ENCODE results near the gene NCKIPSD. TPM values are rescaled to one million over a fixed set of nuclear protein-coding genes. Genes with fewer than 3 reads are reported as not detected.

NCKIPSD gene
- total RNA-seq, 1 donor from 2014 or later, result 12.0 TPM

GRCh38 chr3:48679411-48680391, 6.0 kb downstream of the NCKIPSD start:
- ATAC-seq, result no peak
- DNase-seq (ENCODE audit: low spot score), result no peak

DNA sequence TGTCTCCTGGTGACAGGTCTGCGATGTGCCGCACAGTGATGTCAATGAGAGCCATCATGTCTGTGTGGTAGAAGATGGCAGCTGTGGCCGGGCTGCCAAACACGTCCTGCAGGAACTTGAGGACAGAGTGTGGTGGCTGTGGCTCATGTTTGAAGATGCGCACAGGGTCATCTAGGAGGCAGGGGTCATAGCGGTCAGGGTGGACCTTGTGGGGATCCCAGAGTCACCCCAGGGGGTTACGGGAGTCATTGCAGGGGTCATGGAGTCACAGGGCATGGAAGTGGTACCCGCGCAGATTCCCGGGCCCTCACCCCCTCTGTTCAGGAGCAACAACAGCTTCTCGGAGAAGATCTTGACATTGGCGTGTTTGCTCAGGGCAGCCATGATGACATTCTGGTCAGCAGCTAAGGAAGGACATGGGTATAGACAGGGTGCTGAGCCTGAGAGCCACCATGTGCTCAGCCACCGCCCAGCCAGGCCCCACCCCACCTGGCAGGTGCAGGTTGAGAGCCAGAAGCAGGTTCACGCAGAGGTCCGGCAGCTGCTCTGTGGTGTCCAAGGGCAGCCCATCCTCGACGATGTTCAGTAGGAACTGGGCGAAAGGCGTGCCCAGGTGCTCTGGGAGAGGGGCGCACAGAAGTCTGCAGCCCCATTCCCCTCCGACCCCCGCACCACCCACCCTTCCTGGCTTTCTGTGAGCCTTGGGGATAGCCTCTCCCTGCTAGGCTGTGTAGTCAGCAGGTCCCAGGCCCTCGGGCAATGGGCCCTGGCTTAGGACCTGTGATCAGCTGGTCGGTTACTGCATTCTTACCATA, 6.9 kb downstream of the NCKIPSD start:
- no peak for ATAC-seq
- no peak for DNase-seq (ENCODE audit: low spot score)

- ATAC-seq (no peak), DNase-seq (ENCODE audit: low spot score) (no peak)
Measured at GRCh38 chr3:48678056-48678455, 7.7 kb downstream of the NCKIPSD start.

GRCh38 chr3:48674505-48674904, 11.2 kb downstream of the NCKIPSD start:
- ATAC-seq (no peak), DNase-seq (ENCODE audit: low spot score) (no peak)

GRCh38 chr3:48672522-48672921, 13.2 kb downstream of the NCKIPSD start:
- ATAC-seq (no peak), DNase-seq (ENCODE audit: low spot score) (no peak)

DNA sequence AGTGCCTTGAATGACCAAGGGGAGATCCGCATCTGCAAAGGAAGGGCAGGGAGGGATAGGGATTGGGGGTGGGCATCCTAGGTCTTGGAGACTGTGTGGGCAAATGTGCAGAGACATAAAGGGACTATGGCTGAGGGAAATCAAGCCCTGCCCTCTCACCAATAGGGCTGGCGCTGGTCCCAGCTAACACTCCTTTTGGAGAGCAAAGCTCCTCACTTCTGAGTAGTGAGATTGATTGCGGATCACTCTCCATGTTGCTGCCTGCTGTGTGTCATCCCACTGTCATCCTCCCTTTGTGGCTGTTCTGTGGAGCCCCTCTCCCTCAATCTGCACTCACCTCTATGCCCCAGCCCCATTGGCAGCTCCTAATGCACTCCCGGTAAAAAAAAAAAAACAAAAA, 20.8 kb downstream of the NCKIPSD start:
- ATAC-seq (no peak), DNase-seq (ENCODE audit: low spot score) (no peak)

GRCh38 chr3:48664313-48664644, 21.4 kb downstream of the NCKIPSD start:
- no peak for DNase-seq (ENCODE audit: low spot score)
- no peak for ATAC-seq

GRCh38 chr3:48663489-48664312, 22.0 kb downstream of the NCKIPSD start:
- ATAC-seq (peak; percentile 74), DNase-seq (ENCODE audit: low spot score) (peak; percentile 70)

DNA sequence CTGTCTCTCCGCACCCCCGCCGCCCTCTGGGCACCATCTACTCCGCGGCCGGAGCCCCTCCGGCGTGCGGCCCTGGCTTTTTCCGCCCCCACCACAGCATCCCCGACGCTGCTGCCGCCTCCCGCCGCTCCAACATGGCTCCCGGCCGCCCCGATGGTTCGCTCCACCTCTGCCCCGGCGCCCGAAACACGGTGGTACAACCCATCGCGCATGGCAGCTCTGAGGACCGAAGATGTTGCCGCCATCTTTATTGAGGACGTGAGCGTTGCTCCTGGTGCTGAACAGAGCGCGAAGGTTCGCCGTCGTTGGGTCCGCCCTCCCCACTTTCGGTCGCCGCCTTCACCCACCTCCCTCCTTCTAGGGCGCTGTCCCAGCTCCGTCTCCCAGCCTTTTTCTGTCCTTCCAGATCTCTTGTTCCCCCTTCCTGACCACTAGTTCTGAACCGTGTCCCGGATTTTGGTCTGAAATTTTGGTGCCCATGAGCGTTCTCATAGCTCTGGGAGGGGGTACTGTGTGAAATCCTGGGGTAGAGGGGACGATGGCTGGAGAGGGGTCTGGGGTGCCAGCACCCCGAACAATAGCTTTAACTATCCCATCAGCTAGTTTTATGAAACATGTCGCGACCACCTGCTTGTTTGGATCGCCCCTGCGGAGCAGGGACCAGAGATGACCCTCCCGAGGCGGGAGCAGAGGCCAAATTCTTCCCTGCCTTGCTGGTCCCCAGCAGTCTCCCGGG, 22.8 kb downstream of the NCKIPSD start, which contains the start of gene CELSR3:
TSS of gene CELSR3 (minus strand) at position 134 of the 736 bp plus-strand sequence. CDS start 252 bp downstream, outside the sequence.
- ATAC-seq, result peak; percentile 15
- DNase-seq (ENCODE audit: low spot score), result no peak

GRCh38 chr3:48662145-48662752, 23.5 kb downstream of the NCKIPSD start:
- ATAC-seq, result no peak
- DNase-seq (ENCODE audit: low spot score), result no peak

DNA sequence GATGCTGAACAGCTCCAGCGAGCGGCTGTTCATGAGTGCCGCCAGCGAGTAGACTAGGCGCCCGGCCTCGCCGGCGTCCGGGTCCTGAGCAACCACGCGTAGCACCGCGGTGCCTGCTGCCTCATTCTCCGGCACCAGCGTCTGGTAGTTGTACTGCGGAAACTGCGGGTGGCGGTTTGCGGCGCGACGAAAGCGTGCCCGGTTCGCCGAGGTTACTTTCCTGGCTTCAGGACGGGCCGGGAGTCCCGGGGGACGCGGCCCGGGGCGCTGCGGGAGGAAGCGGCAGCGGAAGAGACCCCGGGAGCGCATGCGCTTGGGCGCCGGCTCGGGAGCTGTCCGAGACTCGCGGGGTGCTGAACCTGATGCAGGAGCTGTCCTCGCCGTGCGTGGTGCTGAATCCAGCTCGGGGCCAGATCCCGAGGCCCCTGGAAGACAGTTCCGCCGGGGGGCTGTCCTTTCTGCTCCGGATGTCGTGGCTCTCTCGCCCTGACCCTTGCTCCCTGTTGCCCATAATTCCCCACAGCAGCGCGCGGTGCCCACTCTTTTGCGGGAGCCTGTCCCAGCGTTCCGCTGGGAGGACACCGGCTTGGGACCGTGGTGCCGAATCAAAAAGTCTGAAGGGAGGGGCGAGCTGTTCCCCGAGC, 24.1 kb downstream of the NCKIPSD start:
- DNase-seq (ENCODE audit: low spot score) (peak; percentile 60), ATAC-seq (peak; percentile 72)

DNA sequence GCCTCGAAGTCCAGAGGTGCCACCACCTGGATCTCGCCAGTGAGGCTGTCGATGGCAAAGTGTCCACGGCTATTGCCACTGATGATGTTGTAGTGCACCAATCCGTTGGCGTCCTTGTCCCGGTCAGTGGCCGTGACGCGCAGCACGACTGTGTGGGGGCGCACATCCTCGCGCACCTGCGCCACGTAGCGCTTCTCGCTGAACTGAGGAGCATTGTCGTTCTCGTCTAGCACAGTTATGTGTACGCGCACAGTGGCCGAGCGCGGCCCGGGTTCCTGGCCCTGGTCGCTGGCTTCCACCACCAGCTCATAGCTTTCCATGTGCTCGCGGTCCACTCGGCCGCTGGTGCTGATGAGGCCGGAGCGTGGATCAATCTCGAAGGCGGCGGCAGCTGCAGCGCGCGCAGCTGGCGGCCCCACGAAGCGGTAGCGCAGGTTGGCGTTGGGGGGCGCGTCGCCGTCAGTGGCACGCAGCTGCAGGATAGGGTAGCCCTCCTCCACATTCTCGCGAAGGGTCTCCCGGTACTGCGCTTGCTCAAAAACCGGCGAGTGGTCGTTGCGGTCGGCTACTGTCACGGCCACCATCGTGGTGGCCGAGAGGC, 24.8 kb downstream of the NCKIPSD start:
- DNase-seq (ENCODE audit: low spot score) (no peak), ATAC-seq (no peak)

DNA sequence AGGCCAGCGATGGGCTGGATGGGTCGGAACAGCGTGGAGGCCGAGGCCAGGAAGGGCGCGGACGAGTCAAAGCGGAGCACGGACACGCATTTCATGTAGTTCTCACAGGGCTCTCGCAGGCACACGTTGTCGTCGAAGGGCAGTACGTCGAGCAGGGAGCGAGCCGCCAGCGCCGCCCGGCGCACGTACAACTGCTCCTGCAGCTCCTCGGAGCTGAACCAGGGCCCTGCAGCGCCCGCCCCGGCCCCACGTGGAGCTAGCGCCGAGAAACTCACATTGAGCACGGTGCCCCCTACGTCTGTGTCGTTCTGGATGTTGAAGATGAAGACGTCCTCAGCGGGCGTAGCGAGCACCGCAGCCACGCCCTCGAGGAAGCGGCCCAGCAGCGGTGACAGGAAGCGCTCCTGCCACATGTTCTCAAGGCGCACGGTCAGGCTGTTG, 28.9 kb downstream of the NCKIPSD start:
- ATAC-seq (no peak), DNase-seq (ENCODE audit: low spot score) (no peak)

- peak; percentile 85 for DNase-seq (ENCODE audit: low spot score)
- ATAC-seq, result peak; percentile 90
Measured at GRCh38 chr3:48656061-48656840, 29.5 kb downstream of the NCKIPSD start.

GRCh38 chr3:48655606-48656005, 30.1 kb downstream of the NCKIPSD start:
- ATAC-seq, result no peak
- DNase-seq (ENCODE audit: low spot score), result no peak

GRCh38 chr3:48655063-48655462, 30.7 kb downstream of the NCKIPSD start:
- DNase-seq (ENCODE audit: low spot score), result no peak
- no peak for ATAC-seq

- ATAC-seq (no peak), DNase-seq (ENCODE audit: low spot score) (no peak)
Measured at GRCh38 chr3:48652923-48653715, 32.6 kb downstream of the NCKIPSD start.

All from left lobe of liver (tissue), 2 donors.